Natural killer cell (primary cell): Measurements from ENCODE around the gene TRIM9. TPM values are rescaled to one million over a fixed set of nuclear protein-coding genes. Genes with fewer than 3 reads are reported as not detected.

ENCODE experiments used
- ATAC-seq, 3 donors: fragments of 150-1000 bp in 2 of 3; fragments of 200-7000 bp in 1 of 3; cut with Tn5 transposase; 1 replicate in 1 of 3; 2 replicates in 2 of 3; pipeline ENCODE4 v1.10.0; 2021; ENCODE audit warnings: mild to moderate bottlenecking in 2 of 3, moderate library complexity in 2 of 3
- DNase-seq, 2 donors: peaks; one replicate each; pipeline versions ENCODE4 v3.0.0 to v3.0.0-alpha.2; 2013 to 2021; ENCODE audit warnings: mixed read lengths in 1 of 2
- H3K27ac ChIP-seq: one replicate; pipeline ENCODE4 v1.5.1; 2013; ENCODE audit warnings: mild to moderate bottlenecking, low read length
- H3K27me3 ChIP-seq: one replicate; pipeline ENCODE4 v1.6.1; 2013; ENCODE audit warnings: low read length; ENCODE audit not compliant: control insufficient read depth, insufficient read depth
- H3K36me3 ChIP-seq: one replicate; pipeline ENCODE4 v1.6.1; 2013; ENCODE audit warnings: low read length; ENCODE audit not compliant: control insufficient read depth, insufficient read depth
- H3K4me1 ChIP-seq: one replicate; pipeline ENCODE4 v1.6.1; 2013; ENCODE audit warnings: low read length; ENCODE audit not compliant: control insufficient read depth, insufficient read depth
- H3K4me3 ChIP-seq: one replicate; pipeline ENCODE4 v1.5.1; 2013; ENCODE audit warnings: low read length
- H3K9me3 ChIP-seq: one replicate; pipeline ENCODE4 v1.6.1; 2013; ENCODE audit warnings: low read length; ENCODE audit not compliant: control insufficient read depth, insufficient read depth
- H3K27ac Mint-ChIP-seq, 2 donors: one replicate each; pipeline ENCODE4 v1.8.0; 2022; ENCODE audit warnings: mild to moderate bottlenecking in 2 of 2, mixed read lengths in 2 of 2, moderate library complexity in 1 of 2
- H3K27me3 Mint-ChIP-seq, 2 donors: one replicate each; pipeline ENCODE4 v1.8.0; 2022; ENCODE audit warnings: low read depth in 2 of 2, mixed read lengths in 2 of 2
- H3K36me3 Mint-ChIP-seq: one replicate; pipeline ENCODE4 v1.8.0; 2022; ENCODE audit warnings: mixed read lengths
- H3K4me1 Mint-ChIP-seq, 2 donors: one replicate each; pipeline ENCODE4 v1.8.0; 2022; ENCODE audit warnings: mixed read lengths in 2 of 2
- H3K4me3 Mint-ChIP-seq: one replicate; pipeline ENCODE4 v1.8.0; 2022; ENCODE audit warnings: mild to moderate bottlenecking, moderate library complexity, mixed read lengths
- H3K9me3 Mint-ChIP-seq, 2 donors: one replicate each; pipeline ENCODE4 v1.8.0; 2022; ENCODE audit warnings: mixed read lengths in 2 of 2
- CTCF ChIP-seq: fragments of 200-600 bp; IDR thresholded peaks from one replicate; pipeline ENCODE4 v1.8.0; 2022; ENCODE audit warnings: antibody characterized with exemption
- WGBS: methylation state at CpG from one replicate; pipeline ENCODE4 v1.1.7; 2013; ENCODE audit warnings: missing lambda C conversion rate; ENCODE audit not compliant: insufficient coverage; 5-methylcytosine and 5-hydroxymethylcytosine counted together
- intact Hi-C: fragments of 100-400 bp; cut with micrococcal nuclease; formaldehyde crosslinking; loops from one replicate; pipeline ENCODE4 v1.14.2; 2022
- total RNA-seq, 4 donors: library from RNA; stranded (reverse); fragments of 120-200 nt in 1 of 4; gene quantifications; one replicate each; pipeline versions ENCODE4 v1.2.3 to v1.2.4, GENCODE V29; 2013 to 2022

The TRIM9 gene
- total RNA-seq, 3 donors from 2014 or later (not counting 1 experiment from before 2014, with no cell fraction given) = 0.25 to 0.40 (median 0.35) TPM

DNA sequence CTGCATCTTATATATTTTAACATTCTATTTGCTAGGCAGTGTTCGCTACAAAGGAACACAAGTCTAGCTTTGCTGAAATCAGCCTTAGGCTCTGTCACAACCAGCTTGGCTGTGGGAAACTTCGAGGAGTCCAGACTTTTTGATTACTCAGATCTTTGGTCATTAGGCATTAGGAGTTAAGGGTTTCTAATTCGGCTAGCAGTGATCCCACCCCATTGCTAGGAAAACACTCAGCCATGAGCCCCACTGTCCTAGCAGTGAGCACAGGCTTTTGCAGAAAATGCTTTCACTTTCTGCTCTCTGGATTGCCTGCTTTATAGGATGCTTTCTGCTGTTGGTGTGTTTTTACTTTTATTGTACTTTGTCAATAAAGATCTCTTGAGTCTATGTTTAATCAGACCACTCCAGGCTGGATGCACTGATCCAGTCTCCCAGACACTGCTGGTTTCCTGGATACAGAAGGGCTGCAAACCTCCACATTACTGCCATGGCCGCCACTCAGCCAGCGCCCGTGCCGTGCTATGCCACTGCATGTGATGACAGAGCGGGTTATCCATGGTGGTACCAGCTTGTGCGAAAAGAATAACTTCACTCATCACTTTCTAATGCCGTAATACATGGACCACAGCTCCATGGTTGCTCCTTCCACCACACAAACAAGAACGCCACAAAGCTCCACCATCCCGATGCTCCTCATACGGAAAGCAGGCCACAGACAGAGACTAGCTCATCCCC is 109.6 kb downstream of the TRIM9 start:
- 87% methylated on average over 13 of the region's 13 CpGs for WGBS
- DNase-seq (no peak), ATAC-seq (no peak)
- intact Hi-C loops = no loop called here
- H3K4me1 ChIP-seq = no peaks in the 10 kb centered on the region
- no peaks in the 10 kb centered on the region for H3K36me3 ChIP-seq
- Mint-ChIP-seq H3K36me3 (no peaks in the 10 kb centered on the region), H3K4me1 (no peaks in the 10 kb centered on the region), H3K4me3 (no peak overlapping the region), H3K9me3 (no peaks in the 10 kb centered on the region), H3K27ac (no peak overlapping the region), H3K27me3 (peaks cover 8 to 11% of the 10 kb centered on the region in 2 donors)
- no peaks in the 10 kb centered on the region for H3K9me3 ChIP-seq
- TF ChIP-seq CTCF = no peak
- H3K27ac ChIP-seq = no peak overlapping the region
- no peaks in the 10 kb centered on the region for H3K27me3 ChIP-seq
- no peak overlapping the region for H3K4me3 ChIP-seq

GRCh38 chr14:50984036-50984710 is 110.7 kb downstream of the TRIM9 start:
- no peak for DNase-seq
- no peak overlapping the region for H3K4me3 Mint-ChIP-seq
- H3K36me3 ChIP-seq = no peaks in the 10 kb centered on the region
- intact Hi-C loops = no loop called here
- H3K27me3 Mint-ChIP-seq = peaks cover 10 to 15% of the 10 kb centered on the region in 2 donors
- H3K4me1 ChIP-seq = no peaks in the 10 kb centered on the region
- H3K36me3 Mint-ChIP-seq = no peaks in the 10 kb centered on the region
- no peak overlapping the region for H3K27ac Mint-ChIP-seq
- ATAC-seq = no peak
- WGBS = no CpG with 5 or more reads among the region's 2 CpGs
- no peaks in the 10 kb centered on the region for H3K9me3 Mint-ChIP-seq
- TF ChIP-seq CTCF = no peak
- no peak overlapping the region for H3K27ac ChIP-seq
- no peaks in the 10 kb centered on the region for H3K9me3 ChIP-seq
- no peaks in the 10 kb centered on the region for H3K4me1 Mint-ChIP-seq
- H3K4me3 ChIP-seq = no peak overlapping the region
- no peaks in the 10 kb centered on the region for H3K27me3 ChIP-seq

GRCh38 chr14:50979941-50980850 is 114.7 kb downstream of the TRIM9 start:
- no peak for TF ChIP-seq CTCF
- H3K27me3 ChIP-seq = no peaks in the 10 kb centered on the region
- H3K27ac ChIP-seq = no peak overlapping the region
- DNase-seq (no peak), ATAC-seq (no peak)
- 83% methylated on average over 3 of the region's 5 CpGs for WGBS
- Mint-ChIP-seq H3K36me3 (no peaks in the 10 kb centered on the region), H3K4me1 (no peaks in the 10 kb centered on the region), H3K27ac (no peak overlapping the region), H3K27me3 (peaks cover 5 to 9% of the 10 kb centered on the region in 2 donors), H3K9me3 (no peaks in the 10 kb centered on the region), H3K4me3 (no peak overlapping the region)
- H3K9me3 ChIP-seq = no peaks in the 10 kb centered on the region
- intact Hi-C loops = no loop called here
- no peaks in the 10 kb centered on the region for H3K4me1 ChIP-seq
- no peak overlapping the region for H3K4me3 ChIP-seq
- H3K36me3 ChIP-seq = no peaks in the 10 kb centered on the region
